ENCODE data around the gene PRKG1. TPM values are rescaled to one million over a fixed set of nuclear protein-coding genes. Genes with fewer than 3 reads are reported as not detected.

Gene PRKG1
- total and polyA plus RNA-seq, 8 donors, result 1.2 to 9.6 (median 2.9) TPM

DNA sequence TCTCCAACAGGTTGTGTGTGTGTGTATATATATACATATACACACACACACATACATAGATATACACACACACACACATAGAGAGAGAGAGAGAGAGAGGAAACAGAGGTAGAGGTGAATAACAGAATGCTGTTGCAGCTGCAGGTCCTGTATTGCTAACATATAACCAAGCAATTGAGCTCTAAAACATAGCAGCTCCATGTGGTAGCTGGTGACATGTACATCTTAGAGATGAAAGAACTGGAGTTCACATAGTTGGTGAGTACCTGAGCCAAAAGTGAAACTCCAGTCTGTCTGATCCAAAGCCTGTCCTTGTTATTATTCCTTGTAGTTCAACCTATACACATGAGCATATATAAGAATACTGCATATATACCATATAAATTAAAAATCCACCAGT lies 778.0 kb downstream of the PRKG1 start:
- TF ChIP-seq CTCF (IDR thresholded peaks at IDR 0.05), result no peak
- no peak overlapping the region for H3K27ac ChIP-seq
- no peaks in the 10 kb centered on the region for H3K36me3 ChIP-seq
- no peak for ATAC-seq
- no peaks in the 10 kb centered on the region for H3K27me3 ChIP-seq
- no peaks in the 10 kb centered on the region for H3K4me1 ChIP-seq
- H3K4me3 ChIP-seq, result no peak overlapping the region
- FAIRE-seq, result no peak
- intact Hi-C loops (cut with DNase I), result no loop called here
- no peaks in the 10 kb centered on the region for H3K9me3 ChIP-seq
- no peak for DNase-seq

DNA sequence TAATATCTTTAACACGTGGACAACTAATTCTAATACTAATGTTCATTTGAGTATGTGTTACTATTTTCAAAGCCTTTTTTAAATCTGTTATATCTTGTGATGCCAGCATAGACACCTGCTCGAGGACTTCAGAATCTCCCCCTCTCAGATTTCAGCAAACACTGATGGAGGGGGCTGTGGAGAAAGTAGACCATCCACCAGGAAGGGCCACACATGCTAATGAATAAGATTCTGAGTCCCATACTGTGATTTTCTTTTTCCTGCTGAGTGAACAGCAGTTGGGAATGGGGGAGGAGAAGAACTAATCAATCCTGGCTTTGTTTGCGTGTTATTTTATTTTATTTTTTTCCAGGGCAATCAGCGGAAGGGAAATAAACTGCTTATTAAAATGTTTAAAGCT lies 783.0 kb downstream of the PRKG1 start:
- H3K4me3 ChIP-seq, result no peak overlapping the region
- no peaks in the 10 kb centered on the region for H3K27me3 ChIP-seq
- H3K27ac ChIP-seq, result no peak overlapping the region
- no peaks in the 10 kb centered on the region for H3K9me3 ChIP-seq
- 70 to 71% methylated on average over 4 of the region's 4 CpGs for WGBS, 2 donors
- no peaks in the 10 kb centered on the region for H3K4me1 ChIP-seq
- DNase-seq (no peak), ATAC-seq (no peak), FAIRE-seq (no peak)
- TF ChIP-seq CTCF (IDR thresholded peaks at IDR 0.05), result no peak
- intact Hi-C loops (cut with DNase I), result no loop called here
- no peaks in the 10 kb centered on the region for H3K36me3 ChIP-seq

DNA sequence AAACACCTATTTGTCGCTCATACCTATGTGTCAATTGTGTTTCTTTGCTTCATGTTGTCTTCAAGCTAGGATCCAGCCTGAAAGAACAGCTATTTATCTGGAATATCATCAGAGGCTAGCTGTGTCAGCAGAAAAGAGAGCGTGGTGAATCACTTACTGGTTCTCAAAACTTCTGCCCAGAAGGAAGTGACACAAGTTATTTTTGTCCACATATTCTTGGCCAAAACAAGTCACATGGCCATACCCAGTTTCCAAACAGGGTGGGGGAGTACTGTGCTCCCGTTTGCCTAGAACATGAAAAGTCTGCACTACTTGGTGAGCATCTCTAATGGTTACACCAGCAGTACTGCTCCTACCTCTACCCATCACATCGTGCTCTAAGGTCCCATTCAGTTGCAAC lies 786.0 kb downstream of the PRKG1 start:
- ATAC-seq, result peak in 3 of 4 donors; percentile 25 to 78 (median 68)
- Histone ChIP-seq H3K27me3 (no peaks in the 10 kb centered on the region), H3K4me3 (no peak overlapping the region), H3K36me3 (no peaks in the 10 kb centered on the region), H3K9me3 (no peaks in the 10 kb centered on the region), H3K27ac (no peak overlapping the region), H3K4me1 (no peaks in the 10 kb centered on the region)
- no peak for DNase-seq
- intact Hi-C loops (cut with DNase I), result no loop called here
- no peak for FAIRE-seq
- no peak for TF ChIP-seq CTCF (IDR thresholded peaks at IDR 0.05)
- 72% methylated on average over 4 of the region's 4 CpGs for WGBS, 2 donors

DNA sequence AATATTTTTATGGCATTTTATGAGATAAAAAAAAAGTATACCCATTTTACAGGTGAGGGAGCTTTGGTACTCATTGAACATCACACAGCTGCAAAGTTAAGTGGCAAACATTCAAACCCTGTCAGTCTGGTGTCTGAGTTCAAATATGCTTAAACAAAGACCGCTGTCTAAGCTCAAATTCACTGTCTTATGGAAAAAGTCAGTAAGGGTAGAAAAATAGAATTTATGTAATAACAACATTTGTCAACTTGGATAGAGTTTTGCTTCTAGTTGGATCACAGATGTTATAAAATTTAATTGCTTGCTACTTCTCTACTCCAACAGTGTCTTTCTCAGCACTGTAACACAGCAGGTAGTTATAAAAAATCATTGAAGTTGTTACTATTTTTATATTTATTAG lies 786.8 kb downstream of the PRKG1 start:
- WGBS, 2 donors, result 95% methylated on average over 1 of the region's 1 CpG
- no peak for ATAC-seq

GRCh38 chr10:51861731-51862130 lies 787.4 kb downstream of the PRKG1 start:
- FAIRE-seq (no peak), DNase-seq (no peak), ATAC-seq (no peak)
- intact Hi-C loops (cut with DNase I), result no loop called here
- Histone ChIP-seq H3K36me3 (no peaks in the 10 kb centered on the region), H3K4me1 (no peaks in the 10 kb centered on the region), H3K27me3 (no peaks in the 10 kb centered on the region), H3K9me3 (no peaks in the 10 kb centered on the region), H3K4me3 (no peak overlapping the region), H3K27ac (no peak overlapping the region)
- 83 to 93% methylated on average over 4 of the region's 4 CpGs for WGBS, 2 donors
- no peak for TF ChIP-seq CTCF (IDR thresholded peaks at IDR 0.05)

More for the DNA sequence above, 786.8 kb downstream of the PRKG1 start:
- Histone ChIP-seq H3K4me1 (no peaks in the 10 kb centered on the region), H3K36me3 (no peaks in the 10 kb centered on the region), H3K27me3 (no peaks in the 10 kb centered on the region), H3K4me3 (no peak overlapping the region), H3K9me3 (no peaks in the 10 kb centered on the region), H3K27ac (no peak overlapping the region)
- TF ChIP-seq CTCF (IDR thresholded peaks at IDR 0.05), result no peak
- intact Hi-C loops (cut with DNase I), result no loop called here
- DNase-seq, result no peak
- FAIRE-seq, result no peak
